ENCODE measurements around the gene GRM3. TPM values are rescaled to one million over a fixed set of nuclear protein-coding genes. Genes with fewer than 3 reads are reported as not detected.

GRM3 gene
- total and polyA plus RNA-seq, 4 donors, result 14.3 to 28.4 (median 24.7) TPM

GRCh38 chr7:86814661-86815379 is 171.1 kb downstream of the GRM3 start:
- WGBS (ENCODE audit: insufficient coverage), result 7% methylated on average over 3 of the region's 5 CpGs
- no peaks in the 10 kb centered on the region for H3K27me3 ChIP-seq (ENCODE audit: control insufficient read depth, insufficient read depth, low read length)
- no peak overlapping the region for H3K4me3 ChIP-seq (ENCODE audit: low read depth, low read length)
- no peaks in the 10 kb centered on the region for H3K36me3 ChIP-seq (ENCODE audit: control insufficient read depth, insufficient read depth, low read length)
- H3K27ac ChIP-seq (ENCODE audit: low read depth, low read length), result no peak overlapping the region
- H3K4me1 ChIP-seq (ENCODE audit: control insufficient read depth, insufficient read depth, low read length), result no peaks in the 10 kb centered on the region
- DNase-seq (ENCODE audit: low read depth in 4 of 6, low spot score in 6 of 6), result peak in 5 of 6 donors; percentile 18 to 87 (median 47)
- no peaks in the 10 kb centered on the region for H3K9me3 ChIP-seq (ENCODE audit: control insufficient read depth, insufficient read depth, low read length)

DNA sequence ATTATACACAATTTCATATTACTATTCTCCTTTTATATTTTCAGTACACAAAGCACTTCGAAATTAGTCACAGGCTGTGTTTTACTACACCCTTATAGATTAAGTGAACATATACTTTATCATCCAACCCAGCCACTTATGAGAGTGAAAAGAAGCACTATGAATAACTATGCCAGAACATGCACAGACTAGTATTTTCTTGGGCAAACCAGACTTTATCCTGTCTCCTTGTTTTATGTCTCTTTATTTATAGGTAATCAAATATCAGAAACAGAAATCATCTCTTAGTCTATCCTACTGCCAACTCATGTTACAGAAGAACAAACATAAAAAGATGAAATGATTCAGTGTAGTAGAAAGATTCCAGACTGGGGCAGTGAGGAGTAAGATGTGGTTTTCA is 171.8 kb downstream of the GRM3 start:
- no peak overlapping the region for H3K4me3 ChIP-seq (ENCODE audit: low read depth, low read length)
- WGBS (ENCODE audit: insufficient coverage), result no CpG with 5 or more reads among the region's 1 CpG
- H3K4me1 ChIP-seq (ENCODE audit: control insufficient read depth, insufficient read depth, low read length), result no peaks in the 10 kb centered on the region
- no peaks in the 10 kb centered on the region for H3K27me3 ChIP-seq (ENCODE audit: control insufficient read depth, insufficient read depth, low read length)
- H3K27ac ChIP-seq (ENCODE audit: low read depth, low read length), result no peak overlapping the region
- no peaks in the 10 kb centered on the region for H3K36me3 ChIP-seq (ENCODE audit: control insufficient read depth, insufficient read depth, low read length)
- no peak for DNase-seq (ENCODE audit: low read depth in 4 of 6, low spot score in 6 of 6)
- no peaks in the 10 kb centered on the region for H3K9me3 ChIP-seq (ENCODE audit: control insufficient read depth, insufficient read depth, low read length)

DNA sequence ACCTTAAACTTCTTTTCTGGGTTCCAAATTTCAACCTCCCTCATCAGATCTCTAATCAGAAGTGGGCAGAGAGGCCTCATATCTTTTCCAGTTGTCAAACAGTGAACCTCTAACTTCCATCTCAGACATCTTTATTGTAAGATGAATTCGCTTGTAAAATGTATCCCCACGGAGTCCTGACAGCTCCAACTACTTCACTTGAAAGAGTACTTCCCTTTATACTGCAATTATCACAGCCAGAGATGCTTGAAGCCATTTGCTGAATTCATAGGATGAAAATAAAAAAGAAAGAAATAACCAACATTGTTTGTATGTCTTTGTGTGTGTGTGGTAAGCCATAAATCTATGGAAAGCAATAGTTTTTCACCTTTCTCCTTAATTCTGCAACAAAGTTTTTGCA is 175.2 kb downstream of the GRM3 start:
- Histone ChIP-seq H3K4me1 (ENCODE audit: control insufficient read depth, insufficient read depth, low read length) (no peaks in the 10 kb centered on the region), H3K27ac (ENCODE audit: low read depth, low read length) (no peak overlapping the region), H3K36me3 (ENCODE audit: control insufficient read depth, insufficient read depth, low read length) (no peaks in the 10 kb centered on the region), H3K9me3 (ENCODE audit: control insufficient read depth, insufficient read depth, low read length) (no peaks in the 10 kb centered on the region), H3K27me3 (ENCODE audit: control insufficient read depth, insufficient read depth, low read length) (no peaks in the 10 kb centered on the region), H3K4me3 (ENCODE audit: low read depth, low read length) (no peak overlapping the region)
- WGBS (ENCODE audit: insufficient coverage), result no CpG with 5 or more reads among the region's 2 CpGs
- DNase-seq (ENCODE audit: low read depth in 4 of 6, low spot score in 6 of 6), result peak in 1 of 6 donors; percentile 74

GRCh38 chr7:86823769-86824168 is 180.1 kb downstream of the GRM3 start:
- H3K27ac ChIP-seq (ENCODE audit: low read depth, low read length), result no peak overlapping the region
- no peaks in the 10 kb centered on the region for H3K27me3 ChIP-seq (ENCODE audit: control insufficient read depth, insufficient read depth, low read length)
- H3K4me1 ChIP-seq (ENCODE audit: control insufficient read depth, insufficient read depth, low read length), result no peaks in the 10 kb centered on the region
- H3K9me3 ChIP-seq (ENCODE audit: control insufficient read depth, insufficient read depth, low read length), result no peaks in the 10 kb centered on the region
- WGBS (ENCODE audit: insufficient coverage), result 86% methylated on average over 2 of the region's 2 CpGs
- peak in 1 of 6 donors; percentile 27 for DNase-seq (ENCODE audit: low read depth in 4 of 6, low spot score in 6 of 6)
- H3K4me3 ChIP-seq (ENCODE audit: low read depth, low read length), result no peak overlapping the region
- H3K36me3 ChIP-seq (ENCODE audit: control insufficient read depth, insufficient read depth, low read length), result no peaks in the 10 kb centered on the region

- Histone ChIP-seq H3K27ac (ENCODE audit: low read depth, low read length) (no peak overlapping the region), H3K4me1 (ENCODE audit: control insufficient read depth, insufficient read depth, low read length) (no peaks in the 10 kb centered on the region), H3K27me3 (ENCODE audit: control insufficient read depth, insufficient read depth, low read length) (no peaks in the 10 kb centered on the region), H3K9me3 (ENCODE audit: control insufficient read depth, insufficient read depth, low read length) (no peaks in the 10 kb centered on the region), H3K4me3 (ENCODE audit: low read depth, low read length) (no peak overlapping the region), H3K36me3 (ENCODE audit: control insufficient read depth, insufficient read depth, low read length) (no peaks in the 10 kb centered on the region)
- DNase-seq (ENCODE audit: low read depth in 4 of 6, low spot score in 6 of 6), result peak in 1 of 6 donors; percentile 22
- no CpG with 5 or more reads among the region's 4 CpGs for WGBS (ENCODE audit: insufficient coverage)
Observed at GRCh38 chr7:86825264-86825663, 181.6 kb downstream of the GRM3 start.

- no peak overlapping the region for H3K4me3 ChIP-seq (ENCODE audit: low read depth, low read length)
- H3K4me1 ChIP-seq (ENCODE audit: control insufficient read depth, insufficient read depth, low read length), result no peaks in the 10 kb centered on the region
- no peaks in the 10 kb centered on the region for H3K9me3 ChIP-seq (ENCODE audit: control insufficient read depth, insufficient read depth, low read length)
- no peaks in the 10 kb centered on the region for H3K27me3 ChIP-seq (ENCODE audit: control insufficient read depth, insufficient read depth, low read length)
- H3K27ac ChIP-seq (ENCODE audit: low read depth, low read length), result no peak overlapping the region
- no peaks in the 10 kb centered on the region for H3K36me3 ChIP-seq (ENCODE audit: control insufficient read depth, insufficient read depth, low read length)
- DNase-seq (ENCODE audit: low read depth in 4 of 6, low spot score in 6 of 6), result no peak
- WGBS (ENCODE audit: insufficient coverage), result no CpG with 5 or more reads among the region's 1 CpG
Observed at GRCh38 chr7:86826948-86827347, 183.2 kb downstream of the GRM3 start.

- no peaks in the 10 kb centered on the region for H3K36me3 ChIP-seq (ENCODE audit: control insufficient read depth, insufficient read depth, low read length)
- no CpG with 5 or more reads among the region's 3 CpGs for WGBS (ENCODE audit: insufficient coverage)
- H3K4me3 ChIP-seq (ENCODE audit: low read depth, low read length), result no peak overlapping the region
- no peak overlapping the region for H3K27ac ChIP-seq (ENCODE audit: low read depth, low read length)
- H3K27me3 ChIP-seq (ENCODE audit: control insufficient read depth, insufficient read depth, low read length), result no peaks in the 10 kb centered on the region
- no peaks in the 10 kb centered on the region for H3K4me1 ChIP-seq (ENCODE audit: control insufficient read depth, insufficient read depth, low read length)
- no peak for DNase-seq (ENCODE audit: low read depth in 4 of 6, low spot score in 6 of 6)
- H3K9me3 ChIP-seq (ENCODE audit: control insufficient read depth, insufficient read depth, low read length), result no peaks in the 10 kb centered on the region
Observed at GRCh38 chr7:86833360-86833759, 189.7 kb downstream of the GRM3 start.

DNA sequence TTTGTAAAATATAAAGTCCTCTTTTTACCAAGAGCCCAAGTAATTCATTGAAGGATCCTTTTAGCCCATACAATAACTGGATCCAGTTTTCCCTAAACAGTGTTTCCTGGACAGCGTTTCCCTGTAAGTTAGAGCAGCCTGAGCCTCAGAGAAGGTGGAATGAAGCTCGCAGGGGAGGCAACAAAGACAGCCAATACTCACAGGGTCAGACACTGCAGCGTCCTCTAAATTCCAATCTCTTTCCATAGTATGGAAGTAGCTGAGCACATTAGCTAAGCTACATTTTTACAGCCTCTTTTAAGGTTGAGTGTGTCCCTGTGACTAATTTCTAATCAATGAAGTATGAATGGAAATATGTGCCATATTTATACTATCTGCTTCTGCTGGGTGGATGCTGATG is 193.5 kb downstream of the GRM3 start:
- no CpG with 5 or more reads among the region's 3 CpGs for WGBS (ENCODE audit: insufficient coverage)
- Histone ChIP-seq H3K9me3 (ENCODE audit: control insufficient read depth, insufficient read depth, low read length) (no peaks in the 10 kb centered on the region), H3K27ac (ENCODE audit: low read depth, low read length) (no peak overlapping the region), H3K27me3 (ENCODE audit: control insufficient read depth, insufficient read depth, low read length) (no peaks in the 10 kb centered on the region), H3K36me3 (ENCODE audit: control insufficient read depth, insufficient read depth, low read length) (no peaks in the 10 kb centered on the region), H3K4me3 (ENCODE audit: low read depth, low read length) (no peak overlapping the region), H3K4me1 (ENCODE audit: control insufficient read depth, insufficient read depth, low read length) (no peaks in the 10 kb centered on the region)
- no peak for DNase-seq (ENCODE audit: low read depth in 4 of 6, low spot score in 6 of 6)

DNA sequence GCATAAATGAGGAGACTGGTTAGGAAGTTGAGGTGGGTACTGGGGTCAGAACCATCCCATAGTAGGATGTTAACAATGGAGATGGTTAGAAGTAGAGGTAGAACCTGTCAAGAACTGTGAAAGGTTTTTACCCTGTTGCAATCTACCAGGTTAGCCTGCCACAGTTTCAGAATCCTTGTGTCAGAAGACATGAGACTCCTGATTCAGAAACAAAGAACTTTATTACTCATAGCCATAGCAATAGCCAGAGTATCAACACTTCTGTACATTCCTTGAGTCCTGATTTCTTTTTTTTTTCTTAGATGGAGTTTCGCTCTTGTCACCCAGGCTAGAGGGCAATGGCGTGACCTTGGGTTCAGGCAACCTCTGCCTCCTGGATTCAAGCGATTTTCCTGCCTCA is 200.9 kb downstream of the GRM3 start:
- no peak for DNase-seq (ENCODE audit: low read depth in 4 of 6, low spot score in 6 of 6)
- H3K27ac ChIP-seq (ENCODE audit: low read depth, low read length), result no peak overlapping the region
- no peaks in the 10 kb centered on the region for H3K27me3 ChIP-seq (ENCODE audit: control insufficient read depth, insufficient read depth, low read length)
- H3K9me3 ChIP-seq (ENCODE audit: control insufficient read depth, insufficient read depth, low read length), result no peaks in the 10 kb centered on the region
- no peaks in the 10 kb centered on the region for H3K4me1 ChIP-seq (ENCODE audit: control insufficient read depth, insufficient read depth, low read length)
- H3K36me3 ChIP-seq (ENCODE audit: control insufficient read depth, insufficient read depth, low read length), result no peaks in the 10 kb centered on the region
- H3K4me3 ChIP-seq (ENCODE audit: low read depth, low read length), result no peak overlapping the region
- 100% methylated on average over 2 of the region's 3 CpGs for WGBS (ENCODE audit: insufficient coverage)

GRCh38 chr7:86846494-86847190 is 202.9 kb downstream of the GRM3 start:
- H3K27me3 ChIP-seq (ENCODE audit: control insufficient read depth, insufficient read depth, low read length), result no peaks in the 10 kb centered on the region
- no peak overlapping the region for H3K27ac ChIP-seq (ENCODE audit: low read depth, low read length)
- 94% methylated on average over 3 of the region's 3 CpGs for WGBS (ENCODE audit: insufficient coverage)

More at GRCh38 chr7:86846494-86847190, 202.9 kb downstream of the GRM3 start:
- Histone ChIP-seq H3K9me3 (ENCODE audit: control insufficient read depth, insufficient read depth, low read length) (no peaks in the 10 kb centered on the region), H3K4me3 (ENCODE audit: low read depth, low read length) (no peak overlapping the region), H3K36me3 (ENCODE audit: control insufficient read depth, insufficient read depth, low read length) (no peaks in the 10 kb centered on the region), H3K4me1 (ENCODE audit: control insufficient read depth, insufficient read depth, low read length) (no peaks in the 10 kb centered on the region)
- no peak for DNase-seq (ENCODE audit: low read depth in 4 of 6, low spot score in 6 of 6)
